ENCODE results near the gene CIZ1. TPM values are rescaled to one million over a fixed set of nuclear protein-coding genes. Genes with fewer than 3 reads are reported as not detected.

The CIZ1 gene
- polyA plus RNA-seq, 1 of the 3 experiments (the other 2 are of a cell fraction): 37.0 TPM

DNA sequence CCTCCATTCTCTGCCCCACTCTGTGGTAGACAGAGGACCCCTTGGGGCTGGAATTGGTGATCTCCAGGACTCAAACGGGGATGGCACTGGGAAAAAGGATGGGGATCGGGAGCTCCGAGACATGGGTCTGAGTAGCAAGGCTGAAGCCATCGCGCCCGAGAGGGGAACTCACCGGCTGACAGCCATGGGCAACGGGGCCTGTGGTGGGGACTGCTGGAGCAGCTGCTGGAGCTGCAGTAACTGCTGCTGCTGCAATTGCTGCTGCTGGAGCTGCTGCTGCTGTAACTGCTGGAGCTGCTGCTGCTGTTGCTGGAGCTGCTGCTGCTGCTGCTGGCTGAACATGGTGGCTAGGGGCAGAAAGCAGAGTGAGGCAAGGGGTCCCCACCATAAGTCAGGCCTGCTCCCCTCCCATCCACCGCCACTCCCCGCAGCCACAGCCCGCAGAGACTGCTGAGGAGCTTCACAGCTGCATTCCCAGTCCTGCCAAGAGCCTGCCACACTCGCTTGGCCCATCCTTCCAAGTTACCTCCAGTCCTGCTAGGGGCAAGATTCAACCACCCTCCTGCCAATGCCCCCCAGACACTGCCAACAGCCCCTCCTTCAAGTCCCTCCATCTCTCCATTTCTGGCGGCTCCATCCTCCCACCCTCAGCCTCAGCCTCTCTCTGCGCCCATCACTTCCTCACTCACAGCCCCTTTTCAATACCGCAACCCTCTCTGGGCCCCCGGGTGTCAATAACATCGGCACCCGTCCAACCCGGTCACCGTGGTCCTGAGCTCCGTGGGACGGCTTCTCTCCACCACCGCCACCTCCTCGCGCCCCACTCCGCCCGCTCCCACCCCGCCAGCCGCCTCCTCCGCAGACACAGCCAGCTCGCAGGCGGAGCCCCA is 611 bp downstream of the CIZ1 start:
- H3K4me3 ChIP-seq (ENCODE audit: low read depth in 2 of 2, low read length in 1 of 2): peak overlapping the region; percentile 63 to 94
- no peaks in the 10 kb centered on the region for H3K9me3 ChIP-seq
- H3K9me2 ChIP-seq: no peaks in the 10 kb centered on the region
- H3K27me3 ChIP-seq (ENCODE audit: insufficient read depth): no peaks in the 10 kb centered on the region
- peaks cover 9 to 27% of the 10 kb centered on the region in 2 experiments for H3K36me3 ChIP-seq (replicated peaks in 1 of 2; ENCODE audit: control insufficient read depth in 1 of 2, insufficient read depth in 2 of 2, low read length in 1 of 2)
- peak overlapping the region; percentile 61 to 81 for H3K27ac ChIP-seq (ENCODE audit: low read depth in 2 of 2, low read length in 1 of 2)
- H2AFZ ChIP-seq (ENCODE audit: low read depth): peak overlapping the region; percentile 82; the same call in 1 of the 2 replicates
- H3K4me2 ChIP-seq: peak overlapping the region; percentile 89
- TF ChIP-seq, protein P1, sequence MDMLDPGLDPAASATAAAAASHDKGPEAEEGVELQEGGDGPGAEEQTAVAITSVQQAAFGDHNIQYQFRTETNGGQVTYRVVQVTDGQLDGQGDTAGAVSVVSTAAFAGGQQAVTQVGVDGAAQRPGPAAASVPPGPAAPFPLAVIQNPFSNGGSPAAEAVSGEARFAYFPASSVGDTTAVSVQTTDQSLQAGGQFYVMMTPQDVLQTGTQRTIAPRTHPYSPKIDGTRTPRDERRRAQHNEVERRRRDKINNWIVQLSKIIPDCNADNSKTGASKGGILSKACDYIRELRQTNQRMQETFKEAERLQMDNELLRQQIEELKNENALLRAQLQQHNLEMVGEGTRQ (IDR thresholded peaks at IDR 0.05; ENCODE audit: borderline replicate concordance, low read depth, low read length): no peak
- TF ChIP-seq, protein P2, sequence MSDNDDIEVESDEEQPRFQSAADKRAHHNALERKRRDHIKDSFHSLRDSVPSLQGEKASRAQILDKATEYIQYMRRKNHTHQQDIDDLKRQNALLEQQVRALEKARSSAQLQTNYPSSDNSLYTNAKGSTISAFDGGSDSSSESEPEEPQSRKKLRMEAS (IDR thresholded peaks at IDR 0.05; ENCODE audit: low read depth): no peak
- no peak for TF ChIP-seq TCF12 (IDR thresholded peaks at IDR 0.05)
- TF ChIP-seq RFX5 (IDR thresholded peaks at IDR 0.05; ENCODE audit: low read length): no peak
- TF ChIP-seq NRF1 (IDR thresholded peaks at IDR 0.05; ENCODE audit: low read depth, low read length): no peak
- TF ChIP-seq, protein P3, sequence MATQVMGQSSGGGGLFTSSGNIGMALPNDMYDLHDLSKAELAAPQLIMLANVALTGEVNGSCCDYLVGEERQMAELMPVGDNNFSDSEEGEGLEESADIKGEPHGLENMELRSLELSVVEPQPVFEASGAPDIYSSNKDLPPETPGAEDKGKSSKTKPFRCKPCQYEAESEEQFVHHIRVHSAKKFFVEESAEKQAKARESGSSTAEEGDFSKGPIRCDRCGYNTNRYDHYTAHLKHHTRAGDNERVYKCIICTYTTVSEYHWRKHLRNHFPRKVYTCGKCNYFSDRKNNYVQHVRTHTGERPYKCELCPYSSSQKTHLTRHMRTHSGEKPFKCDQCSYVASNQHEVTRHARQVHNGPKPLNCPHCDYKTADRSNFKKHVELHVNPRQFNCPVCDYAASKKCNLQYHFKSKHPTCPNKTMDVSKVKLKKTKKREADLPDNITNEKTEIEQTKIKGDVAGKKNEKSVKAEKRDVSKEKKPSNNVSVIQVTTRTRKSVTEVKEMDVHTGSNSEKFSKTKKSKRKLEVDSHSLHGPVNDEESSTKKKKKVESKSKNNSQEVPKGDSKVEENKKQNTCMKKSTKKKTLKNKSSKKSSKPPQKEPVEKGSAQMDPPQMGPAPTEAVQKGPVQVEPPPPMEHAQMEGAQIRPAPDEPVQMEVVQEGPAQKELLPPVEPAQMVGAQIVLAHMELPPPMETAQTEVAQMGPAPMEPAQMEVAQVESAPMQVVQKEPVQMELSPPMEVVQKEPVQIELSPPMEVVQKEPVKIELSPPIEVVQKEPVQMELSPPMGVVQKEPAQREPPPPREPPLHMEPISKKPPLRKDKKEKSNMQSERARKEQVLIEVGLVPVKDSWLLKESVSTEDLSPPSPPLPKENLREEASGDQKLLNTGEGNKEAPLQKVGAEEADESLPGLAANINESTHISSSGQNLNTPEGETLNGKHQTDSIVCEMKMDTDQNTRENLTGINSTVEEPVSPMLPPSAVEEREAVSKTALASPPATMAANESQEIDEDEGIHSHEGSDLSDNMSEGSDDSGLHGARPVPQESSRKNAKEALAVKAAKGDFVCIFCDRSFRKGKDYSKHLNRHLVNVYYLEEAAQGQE (IDR thresholded peaks at IDR 0.05; ENCODE audit: low read depth, low read length): no peak
- no peak for TF ChIP-seq TEAD4 (IDR thresholded peaks at IDR 0.05; ENCODE audit: borderline replicate concordance, insufficient read depth)
- no peak for TF ChIP-seq JUND (IDR thresholded peaks at IDR 0.05)
- TF ChIP-seq, protein P4, sequence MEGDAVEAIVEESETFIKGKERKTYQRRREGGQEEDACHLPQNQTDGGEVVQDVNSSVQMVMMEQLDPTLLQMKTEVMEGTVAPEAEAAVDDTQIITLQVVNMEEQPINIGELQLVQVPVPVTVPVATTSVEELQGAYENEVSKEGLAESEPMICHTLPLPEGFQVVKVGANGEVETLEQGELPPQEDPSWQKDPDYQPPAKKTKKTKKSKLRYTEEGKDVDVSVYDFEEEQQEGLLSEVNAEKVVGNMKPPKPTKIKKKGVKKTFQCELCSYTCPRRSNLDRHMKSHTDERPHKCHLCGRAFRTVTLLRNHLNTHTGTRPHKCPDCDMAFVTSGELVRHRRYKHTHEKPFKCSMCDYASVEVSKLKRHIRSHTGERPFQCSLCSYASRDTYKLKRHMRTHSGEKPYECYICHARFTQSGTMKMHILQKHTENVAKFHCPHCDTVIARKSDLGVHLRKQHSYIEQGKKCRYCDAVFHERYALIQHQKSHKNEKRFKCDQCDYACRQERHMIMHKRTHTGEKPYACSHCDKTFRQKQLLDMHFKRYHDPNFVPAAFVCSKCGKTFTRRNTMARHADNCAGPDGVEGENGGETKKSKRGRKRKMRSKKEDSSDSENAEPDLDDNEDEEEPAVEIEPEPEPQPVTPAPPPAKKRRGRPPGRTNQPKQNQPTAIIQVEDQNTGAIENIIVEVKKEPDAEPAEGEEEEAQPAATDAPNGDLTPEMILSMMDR (IDR thresholded peaks at IDR 0.05): no peak
- no peak for TF ChIP-seq SIN3A (IDR thresholded peaks at IDR 0.05; ENCODE audit: borderline replicate concordance, low read depth, low read length)
- TF ChIP-seq RXRA (IDR thresholded peaks at IDR 0.05; ENCODE audit: borderline replicate concordance, low read depth): no peak
- TF ChIP-seq CHD2 (IDR thresholded peaks at IDR 0.05; ENCODE audit: low read length, partially characterized antibody): no peak
- no peak for TF ChIP-seq RAD21 (IDR thresholded peaks at IDR 0.05; ENCODE audit: low read length)
- CTCF ChIA-PET: interaction anchor here (0.6 to 3.4 kb wide), 16 partner anchors 8 to 320 kb away, joined by 3 to 18 read pairs (median 4); partner anchors contain the start of gene BBLN
- H3F3A ChIP-seq (replicated peaks; ENCODE audit: insufficient read depth): peaks cover 11% of the 10 kb centered on the region
- peak overlapping the region; percentile 96 for H3K9ac ChIP-seq
- peaks cover 5 to 11% of the 10 kb centered on the region in 2 experiments; a peak in 2 of 4 replicates for H3K4me1 ChIP-seq (ENCODE audit: control insufficient read depth in 1 of 2, insufficient read depth in 2 of 2, low read depth in 1 of 2, low read length in 1 of 2)
- H3K79me2 ChIP-seq (ENCODE audit: insufficient read depth): peaks cover 36% of the 10 kb centered on the region
- POLR2A ChIA-PET: interaction anchor here (1.0 to 1.6 kb wide), 4 partner anchors 10 to 85 kb away, joined by 3 to 5 read pairs (median 4); partner anchors contain the start of genes BBLN, GOLGA2 and SWI5
- WGBS (ENCODE audit: low lambda C conversion rate): 23% methylated on average over 25 of the region's 32 CpGs
- DNase-seq: no peak
- H4K20me1 ChIP-seq (ENCODE audit: insufficient read depth): no peaks in the 10 kb centered on the region

All from SK-N-SH (cell line).